ENCODE data around the gene SLC25A25. TPM values are rescaled to one million over a fixed set of nuclear protein-coding genes. Genes with fewer than 3 reads are reported as not detected.

The SLC25A25 gene
- total RNA-seq, 2 donors from 2014 or later: 30.1 to 33.9 TPM

GRCh38 chr9:128136816-128137793 is 69.1 kb downstream of the SLC25A25 start:
- H3K4me3 ChIP-seq: no peak overlapping the region
- TF ChIP-seq CTCF (IDR thresholded peaks at IDR 0.05): no peak
- H3K36me3 ChIP-seq: no peaks in the 10 kb centered on the region
- no peak for DNase-seq (ENCODE audit: low spot score)
- no peak overlapping the region for H3K27ac ChIP-seq
- no peaks in the 10 kb centered on the region for H3K27me3 ChIP-seq (replicated peaks; ENCODE audit: insufficient read depth)
- no peak for ATAC-seq (ENCODE audit: insufficient number of reproducible peaks, low FRiP score, low read depth)
- no peaks in the 10 kb centered on the region for H3K9me3 ChIP-seq
- no peaks in the 10 kb centered on the region for H3K4me1 ChIP-seq (ENCODE audit: control insufficient read depth in 1 of 2, low read depth in 2 of 2)

DNA sequence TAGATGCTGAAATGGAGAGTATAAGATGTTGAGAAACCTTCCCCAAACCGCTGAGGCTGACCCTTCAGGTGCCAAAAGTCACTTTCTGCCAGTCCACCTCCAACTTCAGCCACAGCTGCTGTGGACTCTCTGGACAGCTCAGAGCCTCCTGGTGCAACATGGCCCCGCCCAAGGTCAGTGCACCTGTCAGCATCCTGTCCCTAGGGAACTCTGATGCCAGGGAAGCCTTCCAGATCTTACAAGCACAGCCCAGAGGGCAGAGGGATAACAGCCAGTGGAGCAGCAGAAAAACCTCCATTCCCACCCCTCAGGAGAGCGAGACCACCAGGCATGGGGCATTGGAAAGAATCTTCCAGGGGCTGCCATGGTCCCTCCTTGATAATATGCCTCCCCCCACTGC is 70.0 kb downstream of the SLC25A25 start:
- no peak for DNase-seq (ENCODE audit: low spot score)
- no peak for ATAC-seq (ENCODE audit: insufficient number of reproducible peaks, low FRiP score, low read depth)
- Histone ChIP-seq H3K36me3 (no peaks in the 10 kb centered on the region), H3K4me3 (no peak overlapping the region), H3K4me1 (ENCODE audit: control insufficient read depth in 1 of 2, low read depth in 2 of 2) (no peaks in the 10 kb centered on the region), H3K9me3 (no peaks in the 10 kb centered on the region), H3K27ac (no peak overlapping the region), H3K27me3 (replicated peaks; ENCODE audit: insufficient read depth) (no peaks in the 10 kb centered on the region)
- TF ChIP-seq CTCF (IDR thresholded peaks at IDR 0.05): no peak

GRCh38 chr9:128139621-128140020 is 71.6 kb downstream of the SLC25A25 start:
- no peak for ATAC-seq (ENCODE audit: insufficient number of reproducible peaks, low FRiP score, low read depth)
- DNase-seq (ENCODE audit: low spot score): no peak
- H3K27me3 ChIP-seq (replicated peaks; ENCODE audit: insufficient read depth): no peaks in the 10 kb centered on the region

DNA sequence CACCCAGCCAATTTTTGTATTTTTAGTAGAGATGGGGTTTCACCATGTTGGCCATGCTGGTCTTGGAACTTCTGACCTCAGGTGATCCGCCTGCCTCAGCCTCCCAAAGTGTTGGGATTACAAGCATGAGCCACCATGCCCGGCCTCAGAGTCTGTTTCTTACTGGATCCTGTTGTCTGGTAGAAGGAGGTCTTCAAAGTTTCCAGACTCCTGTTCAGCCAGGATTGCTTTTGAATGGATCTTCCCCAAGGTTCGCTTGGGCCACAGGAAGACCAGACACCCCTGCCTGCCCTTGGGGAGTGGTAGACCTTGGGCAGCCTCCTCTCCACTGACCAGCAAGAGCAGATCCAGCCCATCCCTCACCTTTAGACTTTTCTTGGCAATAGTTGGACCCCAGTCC is 73.6 kb downstream of the SLC25A25 start:
- TF ChIP-seq CTCF (IDR thresholded peaks at IDR 0.05): no peak
- Histone ChIP-seq H3K27ac (no peak overlapping the region), H3K27me3 (replicated peaks; ENCODE audit: insufficient read depth) (no peaks in the 10 kb centered on the region), H3K36me3 (no peaks in the 10 kb centered on the region), H3K4me1 (ENCODE audit: control insufficient read depth in 1 of 2, low read depth in 2 of 2) (no peaks in the 10 kb centered on the region), H3K4me3 (no peak overlapping the region), H3K9me3 (no peaks in the 10 kb centered on the region)
- no peak for ATAC-seq (ENCODE audit: insufficient number of reproducible peaks, low FRiP score, low read depth)
- no peak for DNase-seq (ENCODE audit: low spot score)

More at GRCh38 chr9:128139621-128140020, 71.6 kb downstream of the SLC25A25 start:
- no peaks in the 10 kb centered on the region for H3K9me3 ChIP-seq
- no peak overlapping the region for H3K27ac ChIP-seq
- H3K36me3 ChIP-seq: no peaks in the 10 kb centered on the region
- H3K4me1 ChIP-seq (ENCODE audit: control insufficient read depth in 1 of 2, low read depth in 2 of 2): no peaks in the 10 kb centered on the region
- no peak overlapping the region for H3K4me3 ChIP-seq
- TF ChIP-seq CTCF (IDR thresholded peaks at IDR 0.05): no peak

DNA sequence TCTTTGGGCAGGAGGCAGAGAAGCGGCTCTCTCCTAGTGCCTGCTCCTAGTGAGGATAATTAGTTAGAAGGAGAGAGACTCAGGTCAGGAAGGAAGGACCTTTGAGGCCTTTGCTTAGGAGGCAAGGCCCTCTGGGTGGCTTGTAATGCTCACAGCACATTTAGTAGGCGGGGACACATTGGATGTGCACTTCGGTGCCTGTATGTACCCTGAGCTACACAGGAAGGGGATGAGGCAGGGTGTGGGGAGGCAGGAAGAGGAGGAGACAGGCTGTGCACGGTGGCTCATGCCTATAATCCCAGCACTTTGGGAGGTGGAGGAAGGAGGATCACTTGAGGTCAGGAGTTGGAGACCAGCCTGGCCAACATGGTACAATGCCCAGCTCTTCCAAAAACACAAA is 74.0 kb downstream of the SLC25A25 start:
- no peaks in the 10 kb centered on the region for H3K4me1 ChIP-seq (ENCODE audit: control insufficient read depth in 1 of 2, low read depth in 2 of 2)
- no peak overlapping the region for H3K4me3 ChIP-seq
- no peaks in the 10 kb centered on the region for H3K27me3 ChIP-seq (replicated peaks; ENCODE audit: insufficient read depth)
- ATAC-seq (ENCODE audit: insufficient number of reproducible peaks, low FRiP score, low read depth): no peak
- no peaks in the 10 kb centered on the region for H3K36me3 ChIP-seq
- DNase-seq (ENCODE audit: low spot score): no peak
- no peak overlapping the region for H3K27ac ChIP-seq
- no peaks in the 10 kb centered on the region for H3K9me3 ChIP-seq
- no peak for TF ChIP-seq CTCF (IDR thresholded peaks at IDR 0.05)
